DMS53 treated with DMSO at 0.1 percent for 48 hours (cell line): ENCODE measurements around the gene RHOG.
A peak's percentile ranks its signal among the peaks of the same experiment; 100 is the strongest.
"Not testable (repeated sequence)": the region's sequence is repeated elsewhere in the genome, so short reads cannot be mapped to it uniquely, and the experiment has no call there.

Experiments used
- DNase-seq: peaks from one replicate; lab custom pipeline; 2025; ENCODE audit not compliant: unreplicated experiment; lab: John Stamatoyannopoulos, UW

The RHOG gene

GRCh38 chr11:3834664-3835461 lies 5.9 kb downstream of the RHOG start:
- no peak for DNase-seq

DNA sequence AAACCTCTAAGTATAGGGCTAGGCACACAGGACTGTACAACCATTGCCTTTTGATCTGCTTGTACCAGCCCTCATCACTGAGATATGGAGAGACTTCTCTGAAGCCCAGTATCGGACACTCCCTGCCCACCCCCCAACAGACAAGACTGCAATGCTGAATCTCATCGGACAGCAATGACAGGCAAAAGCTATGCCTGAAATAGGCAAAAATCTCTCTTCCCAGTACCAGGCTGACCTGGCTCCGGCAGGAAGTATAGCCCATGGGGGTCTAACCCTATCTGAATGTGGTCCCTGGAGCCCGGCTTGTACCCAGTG lies 6.5 kb downstream of the RHOG start:
- DNase-seq: no peak

DNA sequence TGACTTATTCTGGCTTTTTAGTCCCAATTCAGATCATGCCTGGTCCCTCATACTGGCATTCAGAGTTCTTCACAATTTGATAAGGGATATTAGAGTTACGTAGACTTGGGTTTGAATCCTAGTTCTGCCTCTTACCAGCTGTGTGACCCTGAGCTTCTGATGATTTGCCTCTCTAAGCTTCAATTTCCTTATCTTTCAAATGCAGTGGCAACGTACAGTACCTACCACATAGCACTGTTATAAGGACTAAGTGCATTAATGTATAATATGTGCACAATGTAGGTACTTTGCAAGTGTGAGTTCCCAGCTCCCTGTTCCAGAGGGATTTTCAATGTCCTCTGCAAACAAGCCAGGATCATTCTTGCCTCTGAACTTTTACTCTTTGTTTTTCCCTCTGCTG lies 7.3 kb downstream of the RHOG start:
- no peak for DNase-seq

GRCh38 chr11:3832816-3833215 lies 7.9 kb downstream of the RHOG start:
- no peak for DNase-seq

- DNase-seq: no peak
Measured at GRCh38 chr11:3831378-3832239, 9.2 kb downstream of the RHOG start.

DNA sequence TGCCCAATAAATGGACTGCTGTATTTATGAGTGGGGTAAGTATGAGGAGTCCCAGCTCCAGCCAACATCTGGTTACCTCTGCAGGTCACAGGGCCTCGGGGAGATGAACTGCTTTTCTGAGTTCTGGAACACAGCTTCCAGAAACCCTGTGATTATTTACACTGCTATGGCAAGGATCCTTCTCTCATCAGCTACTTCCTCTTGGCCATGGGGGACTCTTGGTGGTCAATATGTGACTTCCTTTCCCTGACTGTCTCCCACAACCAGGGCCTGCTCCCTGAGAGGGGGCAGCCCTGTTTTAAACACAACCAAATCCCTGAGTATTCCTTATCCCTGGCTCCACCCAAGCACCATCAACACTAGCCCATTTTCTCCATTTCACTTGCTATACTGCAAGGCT lies 10.0 kb downstream of the RHOG start:
- no peak for DNase-seq

DNA sequence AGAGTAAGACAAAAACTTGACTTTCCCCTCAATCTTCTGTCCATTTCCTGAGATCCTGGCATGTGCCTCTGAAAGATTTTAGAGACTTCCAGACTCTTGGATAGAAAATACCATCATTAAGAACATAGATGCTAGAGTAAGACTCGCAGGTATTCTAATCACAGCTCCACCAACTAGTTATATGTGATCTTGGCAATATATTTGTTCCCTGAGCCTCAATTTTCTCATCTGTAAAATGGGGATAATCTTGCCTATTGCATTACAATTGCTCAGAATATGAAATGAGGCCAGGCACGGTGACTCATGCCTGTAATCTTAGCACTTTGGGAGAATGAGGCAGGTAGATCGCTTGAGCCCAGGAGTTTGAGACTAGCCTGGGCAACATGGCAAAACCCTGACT lies 10.7 kb downstream of the RHOG start:
- DNase-seq: no peak

- no peak for DNase-seq
Measured at GRCh38 chr11:3827434-3828186, 13.1 kb downstream of the RHOG start.

DNA sequence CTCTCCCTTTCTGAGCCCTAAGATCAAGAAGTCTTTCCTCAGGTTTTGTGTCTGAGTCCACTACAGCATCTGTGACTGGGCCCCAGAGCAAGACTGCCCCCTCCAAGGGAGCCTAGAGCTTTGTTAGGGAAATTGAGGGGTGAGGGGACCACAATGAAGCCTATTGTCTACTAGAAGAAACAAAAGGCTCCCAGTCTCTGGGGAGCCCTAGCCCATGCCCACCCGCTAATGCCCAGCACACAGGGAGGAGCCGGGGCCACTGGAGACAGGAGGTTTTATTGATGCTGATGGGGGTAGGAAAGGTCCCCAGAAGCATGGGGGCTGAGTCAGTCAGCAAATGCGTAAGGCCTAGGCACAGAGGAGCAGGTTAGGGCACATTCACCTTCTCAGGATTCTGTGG lies 14.0 kb downstream of the RHOG start:
- no peak for DNase-seq

- no peak for DNase-seq
Measured at GRCh38 chr11:3825473-3826154, 15.1 kb downstream of the RHOG start.

GRCh38 chr11:3824714-3825472 lies 15.9 kb downstream of the RHOG start:
- DNase-seq: peak; percentile 15

DNA sequence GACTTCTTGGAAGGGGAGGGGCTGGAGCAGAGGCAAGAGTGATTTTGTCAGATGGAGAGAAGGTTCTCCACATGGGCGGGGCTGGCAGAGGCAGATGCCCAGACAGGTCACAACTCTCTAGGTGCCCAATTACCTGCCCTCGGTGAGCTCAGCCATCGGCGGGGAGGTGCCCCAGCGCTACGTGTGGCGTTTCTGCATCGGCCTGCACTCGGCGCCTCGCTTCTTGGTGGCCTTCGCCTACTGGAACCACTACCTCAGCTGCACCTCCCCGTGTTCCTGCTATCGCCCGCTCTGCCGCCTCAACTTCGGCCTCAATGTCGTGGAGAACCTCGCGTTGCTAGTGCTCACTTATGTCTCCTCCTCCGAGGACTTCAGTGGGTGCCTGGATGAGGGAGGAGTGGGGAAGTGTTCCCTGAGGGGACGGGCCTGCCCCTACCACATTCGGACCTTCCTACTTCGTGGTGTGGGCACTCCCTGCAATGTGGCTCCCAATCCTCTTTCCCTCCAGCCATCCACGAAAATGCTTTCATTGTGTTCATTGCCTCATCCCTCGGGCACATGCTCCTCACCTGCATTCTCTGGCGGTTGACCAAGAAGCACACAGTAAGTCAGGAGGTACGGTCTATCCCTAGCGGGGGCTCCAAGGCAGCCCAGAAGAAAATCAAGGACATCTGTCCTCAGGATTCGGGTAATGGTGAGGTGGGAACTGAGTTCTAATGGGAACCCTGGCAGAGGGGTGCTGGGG lies 16.8 kb downstream of the RHOG start:
- DNase-seq: no peak

GRCh38 chr11:3823303-3823702 lies 17.5 kb downstream of the RHOG start:
- DNase-seq: no peak

- DNase-seq: no peak
Measured at GRCh38 chr11:3822312-3822711, 18.4 kb downstream of the RHOG start.

DNA sequence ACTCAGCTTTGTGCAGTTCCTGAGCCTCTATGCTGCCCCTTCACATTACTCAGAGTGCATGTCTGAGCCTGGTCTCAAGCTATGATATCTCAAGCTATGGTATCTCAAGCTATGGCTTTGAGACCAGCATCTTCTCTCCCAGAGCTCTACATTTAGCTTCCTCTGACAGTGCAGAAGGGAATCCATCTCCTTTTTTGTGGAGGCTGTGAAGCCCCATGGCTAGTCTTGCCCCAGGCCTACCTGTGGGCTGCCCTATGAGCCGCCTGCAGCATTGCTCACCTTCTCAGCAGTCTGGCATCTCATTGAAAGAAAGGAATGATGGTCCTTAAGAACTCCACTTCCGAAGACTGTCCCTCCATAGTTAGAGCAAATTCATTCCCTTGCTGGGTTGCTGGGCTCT lies 19.8 kb downstream of the RHOG start:
- DNase-seq: no peak

GRCh38 chr11:3817181-3817800 lies 23.5 kb downstream of the RHOG start:
- DNase-seq: no peak

DNA sequence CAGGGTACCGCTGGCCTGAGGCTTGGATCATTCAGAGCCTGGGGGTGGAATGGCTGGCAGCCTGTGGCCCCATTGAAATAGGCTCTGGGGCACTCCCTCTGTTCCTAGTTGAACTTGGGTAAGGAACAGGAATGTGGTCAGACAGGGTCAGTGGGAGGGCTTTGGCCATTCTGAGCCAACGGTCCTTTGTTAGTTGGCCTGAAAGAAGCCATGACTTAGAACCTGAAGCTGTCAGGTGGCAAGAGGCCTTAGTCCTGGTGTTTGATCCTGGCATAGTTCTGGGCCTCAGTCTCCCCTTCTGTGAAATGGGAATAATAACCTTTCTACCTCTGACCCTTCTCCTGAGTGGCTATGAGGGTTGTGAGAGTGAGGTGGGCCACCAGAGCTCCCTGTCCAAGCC lies 24.1 kb downstream of the RHOG start:
- no peak for DNase-seq

DNA sequence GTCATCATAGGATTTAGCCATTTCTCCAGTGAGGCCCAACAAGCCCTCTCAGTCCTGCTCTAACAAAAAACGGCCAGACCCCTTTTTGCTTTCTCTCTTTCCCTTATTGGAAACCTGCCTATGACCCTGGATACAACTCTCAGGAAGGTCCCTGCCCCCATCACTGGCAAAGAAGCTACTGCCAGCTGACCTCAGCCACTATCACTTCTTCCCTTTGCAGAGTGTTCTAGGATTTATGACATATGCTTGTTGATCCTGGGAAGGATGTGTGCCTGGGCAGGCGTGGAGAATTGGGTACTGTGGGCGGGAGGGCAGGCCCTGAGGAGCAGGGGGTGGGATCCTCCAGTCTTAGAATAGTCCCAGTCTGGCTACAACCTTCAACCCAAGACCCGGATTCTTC lies 24.9 kb downstream of the RHOG start:
- no peak for DNase-seq

GRCh38 chr11:3814832-3815231 lies 25.9 kb downstream of the RHOG start:
- DNase-seq: not testable (repeated sequence)
